ENCODE results near the gene WDR46. TPM values are rescaled to one million over a fixed set of nuclear protein-coding genes. Genes with fewer than 3 reads are reported as not detected.
A peak's percentile ranks its signal among the peaks of the same experiment; 100 is the strongest.

Gene WDR46
- total and polyA plus RNA-seq, 2 experiments from 2014 or later = 34.8 to 70.4 TPM

DNA sequence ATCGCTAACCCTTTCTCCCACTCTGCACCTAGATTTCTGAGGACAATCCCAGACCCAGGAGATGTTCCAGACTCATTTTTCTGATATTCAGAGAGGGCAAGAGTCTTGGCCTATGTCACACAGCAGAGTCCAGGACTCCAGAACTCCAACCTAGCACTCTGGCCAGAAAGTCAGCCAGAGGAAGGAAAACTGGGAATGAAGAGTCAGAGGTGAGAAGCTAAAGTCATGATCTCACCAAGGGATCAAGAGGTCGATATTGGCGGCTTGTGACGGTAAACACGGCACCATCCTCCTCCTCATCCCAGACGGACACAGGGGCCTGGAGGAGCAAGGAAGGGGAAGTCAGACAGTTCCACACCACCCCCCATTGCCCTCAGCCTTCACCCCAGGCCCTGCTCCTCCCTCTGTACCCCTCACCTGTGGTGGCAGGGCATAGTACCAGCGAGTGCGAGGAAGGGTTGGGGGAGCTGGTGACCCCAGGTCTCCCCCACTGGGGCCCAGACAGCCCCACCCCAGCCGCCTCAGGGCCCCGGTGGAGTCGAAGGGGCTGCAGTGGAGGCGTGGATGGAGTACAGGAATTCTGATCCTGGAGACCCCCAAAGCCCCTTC lies 7.9 kb upstream of the WDR46 start:
- H3K4me1 ChIP-seq (ENCODE audit: low read depth) = peaks cover 3% of the 10 kb centered on the region
- no peak for DNase-seq (ENCODE audit: low read depth in 1 of 2, low spot score in 1 of 2)
- TF ChIP-seq, protein P1, sequence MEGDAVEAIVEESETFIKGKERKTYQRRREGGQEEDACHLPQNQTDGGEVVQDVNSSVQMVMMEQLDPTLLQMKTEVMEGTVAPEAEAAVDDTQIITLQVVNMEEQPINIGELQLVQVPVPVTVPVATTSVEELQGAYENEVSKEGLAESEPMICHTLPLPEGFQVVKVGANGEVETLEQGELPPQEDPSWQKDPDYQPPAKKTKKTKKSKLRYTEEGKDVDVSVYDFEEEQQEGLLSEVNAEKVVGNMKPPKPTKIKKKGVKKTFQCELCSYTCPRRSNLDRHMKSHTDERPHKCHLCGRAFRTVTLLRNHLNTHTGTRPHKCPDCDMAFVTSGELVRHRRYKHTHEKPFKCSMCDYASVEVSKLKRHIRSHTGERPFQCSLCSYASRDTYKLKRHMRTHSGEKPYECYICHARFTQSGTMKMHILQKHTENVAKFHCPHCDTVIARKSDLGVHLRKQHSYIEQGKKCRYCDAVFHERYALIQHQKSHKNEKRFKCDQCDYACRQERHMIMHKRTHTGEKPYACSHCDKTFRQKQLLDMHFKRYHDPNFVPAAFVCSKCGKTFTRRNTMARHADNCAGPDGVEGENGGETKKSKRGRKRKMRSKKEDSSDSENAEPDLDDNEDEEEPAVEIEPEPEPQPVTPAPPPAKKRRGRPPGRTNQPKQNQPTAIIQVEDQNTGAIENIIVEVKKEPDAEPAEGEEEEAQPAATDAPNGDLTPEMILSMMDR (IDR thresholded peaks at IDR 0.05; ENCODE audit: low read depth, low read length) = no peak
- H3K36me3 ChIP-seq = peaks cover 8% of the 10 kb centered on the region
- H3K9me3 ChIP-seq (ENCODE audit: low read depth) = no peaks in the 10 kb centered on the region
- H3K27me3 ChIP-seq = no peaks in the 10 kb centered on the region
- peak overlapping the region; percentile 97 for H3K4me3 ChIP-seq
- no peak overlapping the region for H3K27ac ChIP-seq

DNA sequence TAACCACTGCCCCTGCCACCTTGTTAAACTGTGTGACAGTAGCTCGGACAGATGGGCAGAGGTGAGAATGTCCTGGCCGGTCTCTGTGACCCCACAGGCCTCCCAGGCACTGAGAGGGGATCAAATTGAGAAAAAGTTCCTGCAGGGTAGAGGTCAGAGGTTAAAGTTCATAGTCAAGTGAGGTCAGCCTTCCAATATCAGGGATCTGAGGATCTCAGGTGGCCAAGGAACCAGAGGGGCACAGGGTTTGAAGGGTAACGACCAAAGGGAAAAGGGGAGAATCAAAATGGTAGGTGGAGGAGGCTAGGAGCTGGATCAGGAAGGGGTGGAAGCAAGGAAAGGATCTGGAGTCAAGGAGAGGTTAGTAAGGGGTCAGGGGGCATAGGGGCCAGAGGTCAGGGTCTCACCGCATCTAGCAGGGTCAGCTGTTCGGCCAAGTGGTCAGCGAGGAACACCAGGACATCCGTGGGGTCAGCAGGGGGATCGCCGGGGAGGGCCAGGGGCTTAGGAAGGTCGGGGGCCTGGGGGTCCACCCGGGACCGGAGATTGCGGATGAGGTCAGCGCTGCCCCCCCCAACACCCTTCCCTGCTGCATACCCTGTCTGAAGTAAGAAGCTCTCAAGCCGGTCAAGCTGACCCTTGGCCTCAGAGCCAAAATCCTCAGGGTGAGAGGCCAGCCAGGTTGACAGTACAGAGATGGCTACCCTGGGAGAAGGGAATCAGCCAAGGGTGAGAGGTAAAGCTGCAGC lies 6.8 kb upstream of the WDR46 start:
- DNase-seq (ENCODE audit: low read depth in 1 of 2, low spot score in 1 of 2) = no peak
- Histone ChIP-seq H3K27me3 (no peaks in the 10 kb centered on the region), H3K27ac (no peak overlapping the region), H3K9me3 (ENCODE audit: low read depth) (no peaks in the 10 kb centered on the region), H3K4me1 (ENCODE audit: low read depth) (peaks cover 3% of the 10 kb centered on the region), H3K36me3 (peaks cover 14% of the 10 kb centered on the region), H3K4me3 (no peak overlapping the region)
- TF ChIP-seq, protein P1 (IDR thresholded peaks at IDR 0.05; ENCODE audit: low read depth, low read length) = no peak

DNA sequence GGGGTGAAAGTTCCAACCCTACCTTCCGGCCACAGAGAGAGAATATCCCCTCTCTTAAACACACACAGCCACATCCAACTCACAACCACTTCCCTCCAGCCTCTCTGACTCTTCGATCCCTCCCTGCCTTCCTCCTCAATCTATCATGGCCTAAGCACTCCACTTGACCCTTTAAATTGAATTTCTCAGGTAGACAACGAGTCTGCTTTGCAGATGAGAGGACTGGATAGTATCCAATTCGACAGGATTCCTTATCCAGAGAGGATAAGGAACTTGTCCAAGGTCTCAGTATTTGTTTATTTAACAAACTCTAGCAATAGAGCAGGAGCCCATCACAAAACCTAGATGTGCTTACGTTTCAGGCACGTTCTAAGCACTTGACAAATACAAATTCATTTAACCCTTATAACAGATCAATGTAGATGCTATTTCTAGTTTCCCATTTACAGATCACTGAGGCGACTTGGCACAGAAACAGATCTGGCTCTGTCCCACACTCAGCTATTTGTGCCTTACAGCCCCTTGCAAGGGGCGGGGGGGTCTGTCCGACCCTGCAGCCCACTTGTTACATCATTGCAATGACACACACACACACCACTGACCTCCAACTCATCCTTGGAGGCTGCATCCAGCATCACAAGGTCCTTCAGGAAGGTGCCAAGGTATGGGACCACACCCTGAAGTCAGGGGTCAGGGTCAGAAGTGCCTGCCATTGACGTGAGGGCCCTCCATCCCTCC lies 5.2 kb upstream of the WDR46 start:
- Histone ChIP-seq H3K36me3 (peaks cover 14% of the 10 kb centered on the region), H3K4me1 (ENCODE audit: low read depth) (peaks cover 3% of the 10 kb centered on the region), H3K4me3 (no peak overlapping the region), H3K27ac (no peak overlapping the region), H3K27me3 (no peaks in the 10 kb centered on the region), H3K9me3 (ENCODE audit: low read depth) (no peaks in the 10 kb centered on the region)
- TF ChIP-seq, protein P1 (IDR thresholded peaks at IDR 0.05; ENCODE audit: low read depth, low read length) = no peak
- DNase-seq (ENCODE audit: low read depth in 1 of 2, low spot score in 1 of 2) = no peak

DNA sequence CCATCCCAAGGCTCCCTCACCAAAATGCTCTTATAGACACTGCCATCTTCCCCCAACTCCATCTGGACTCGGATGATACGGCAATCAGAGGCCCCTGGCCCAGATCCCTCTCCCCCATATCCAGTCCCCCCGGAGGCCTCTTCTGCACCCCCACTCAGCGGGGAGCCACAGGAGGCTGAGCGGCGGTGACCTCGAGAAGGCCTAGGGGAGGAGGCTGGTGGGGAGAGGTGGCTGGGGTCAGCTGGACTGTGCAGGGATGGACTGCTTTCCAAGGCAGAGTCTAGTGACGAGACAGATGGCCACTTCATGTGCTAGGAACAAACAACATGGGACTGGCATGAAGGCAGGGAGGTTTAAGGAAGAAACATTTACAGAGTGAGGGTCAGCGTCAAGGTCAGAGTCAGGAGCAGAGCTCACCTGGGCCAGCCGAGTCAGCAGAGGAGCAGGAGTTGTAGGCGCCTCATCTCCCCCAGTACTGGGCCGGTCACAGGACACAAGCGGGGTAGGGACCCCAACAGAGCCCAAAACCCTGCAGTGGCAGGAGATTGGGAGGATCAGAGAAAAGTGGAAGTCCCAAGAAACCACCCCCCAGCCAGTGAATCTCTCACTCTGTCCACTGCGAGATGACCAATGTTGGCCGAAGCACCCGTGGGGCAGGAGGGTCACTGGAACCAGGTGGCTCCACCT lies 4.1 kb upstream of the WDR46 start:
- Histone ChIP-seq H3K9me3 (ENCODE audit: low read depth) (no peaks in the 10 kb centered on the region), H3K4me1 (ENCODE audit: low read depth) (peaks cover 6% of the 10 kb centered on the region), H3K4me3 (no peak overlapping the region), H3K27ac (no peak overlapping the region), H3K27me3 (no peaks in the 10 kb centered on the region), H3K36me3 (peaks cover 14% of the 10 kb centered on the region)
- TF ChIP-seq, protein P1 (IDR thresholded peaks at IDR 0.05; ENCODE audit: low read depth, low read length) = no peak
- DNase-seq (ENCODE audit: low read depth in 1 of 2, low spot score in 1 of 2) = no peak

DNA sequence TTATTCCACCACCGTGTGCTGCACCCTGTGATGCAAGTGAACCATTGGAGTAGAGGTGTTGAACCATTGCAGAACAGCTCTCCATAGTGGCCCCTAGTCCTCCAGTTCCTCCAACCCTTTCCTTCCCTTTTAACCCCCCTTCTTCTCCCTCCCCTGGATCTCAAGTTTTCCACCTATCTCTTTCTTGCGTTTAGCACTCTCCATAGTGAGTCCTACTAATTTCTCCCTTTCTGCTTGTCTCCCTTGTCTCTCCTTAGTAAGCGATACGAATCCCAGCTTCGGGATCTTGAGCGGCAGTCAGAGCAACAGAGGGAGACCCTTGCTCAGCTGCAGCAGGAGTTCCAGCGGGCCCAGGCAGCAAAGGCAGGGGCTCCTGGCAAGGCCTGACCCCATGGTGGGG lies 1.4 kb upstream of the WDR46 start:
- Histone ChIP-seq H3K4me3 (peak overlapping the region; percentile 74), H3K4me1 (ENCODE audit: low read depth) (peaks cover 4% of the 10 kb centered on the region), H3K36me3 (peaks cover 22% of the 10 kb centered on the region), H3K27me3 (no peaks in the 10 kb centered on the region), H3K27ac (no peak overlapping the region), H3K9me3 (ENCODE audit: low read depth) (no peaks in the 10 kb centered on the region)
- DNase-seq (ENCODE audit: low read depth in 1 of 2, low spot score in 1 of 2) = no peak
- TF ChIP-seq, protein P1 (IDR thresholded peaks at IDR 0.05; ENCODE audit: low read depth, low read length) = no peak

All from cardiac muscle cell (in vitro differentiated cells and primary cell).